HCT116 (cell line): ENCODE results near the gene PIP5KL1. TPM values are rescaled to one million over a fixed set of nuclear protein-coding genes. Genes with fewer than 3 reads are reported as not detected.

ENCODE experiments used
- ATAC-seq: fragments of 200-7000 bp; cut with Tn5 transposase; 2 replicates; pipeline ENCODE4 v1.9.1; 2020; ENCODE audit warnings: mild to moderate bottlenecking, moderate library complexity
- BruUV-seq: library from RNA; stranded (reverse); fragments of 400-500 nt; replicated peaks from 2 replicates; lab custom pipeline; 2021; lab: Mats Ljungman, UMichigan
- CTCF ChIA-PET: fragments of 300-600 bp; sonication (Branson Sonifier 250); formaldehyde crosslinking; loops from one replicate; lab custom pipeline; 2021; ENCODE audit warnings: antibody characterized with exemption; lab: Charles Lee
- POLR2A ChIA-PET: fragments of 300-600, 350-600 bp; sonication (Branson Sonifier 250); formaldehyde crosslinking; loops from one replicate; lab custom pipeline; 2021; ENCODE audit warnings: antibody characterized with exemption; lab: Charles Lee
- RAD21 ChIA-PET, 2 experiments: fragments of 300-600 bp; sonication (Branson Sonifier 250); formaldehyde crosslinking; loops; one replicate each; lab custom pipeline; 2023; ENCODE audit warnings: low total read pairs in 2 of 2; ENCODE audit not compliant: uncharacterized antibody in 2 of 2, unreplicated experiment in 2 of 2, low non-redundant PET in 1 of 2; lab: Charles Lee
- DNase-seq: peaks from one replicate; pipeline ENCODE4 v3.0.0-alpha.2; 2010; ENCODE audit warnings: low read depth, low spot score
- H2AFZ ChIP-seq: fragments of 200-600 bp; shearing (Covaris generic), sonication (generic); 2 replicates; pipeline ENCODE4 v1.6.1; 2017; ENCODE audit warnings: low read depth, mixed run types, mixed read lengths, antibody characterized with exemption, low read length; ENCODE audit not compliant: poor library complexity, severe bottlenecking
- H3K27ac ChIP-seq: 2 replicates; pipeline ENCODE4 v1.5.1; 2012; ENCODE audit warnings: low read depth, low read length
- H3K27me3 ChIP-seq: fragments of 200-600 bp; sonication (generic); 2 replicates; pipeline ENCODE4 v1.6.1; 2016; ENCODE audit warnings: mixed run types, low read length, mixed read lengths; ENCODE audit not compliant: insufficient read depth
- H3K36me3 ChIP-seq, 2 experiments: fragments of 200-500 bp in 1 of 2; fragments of 200-600 bp in 1 of 2; sonication (Bioruptor generic) in 1 of 2; sonication (generic) in 1 of 2; 2 replicates each; pipeline versions ENCODE4 v1.5.1 to v1.6.1; 2014 to 2016; ENCODE audit warnings: low read length in 2 of 2, inconsistent platforms in 1 of 2, mixed read lengths in 1 of 2, mixed run types in 1 of 2; ENCODE audit not compliant: insufficient read depth in 2 of 2, control insufficient read depth in 1 of 2
- H3K4me1 ChIP-seq, 2 experiments: fragments of 200-600 bp in 1 of 2; sonication (generic) in 1 of 2; 2 replicates each; pipeline versions ENCODE4 v1.5.1 to v1.6.1; 2012 to 2017; ENCODE audit warnings: low read length in 2 of 2, inconsistent platforms in 1 of 2, mild to moderate bottlenecking in 1 of 2, mixed read lengths in 1 of 2, mixed run types in 1 of 2, moderate library complexity in 1 of 2; ENCODE audit not compliant: insufficient read depth in 2 of 2, control insufficient read depth in 1 of 2
- H3K4me2 ChIP-seq: fragments of 200-600 bp; sonication (generic); 2 replicates; pipeline ENCODE4 v1.6.1; 2017; ENCODE audit warnings: mixed run types, low read length, mixed read lengths
- H3K4me3 ChIP-seq, 2 experiments: fragments of 200-600 bp in 1 of 2; sonication (generic) in 1 of 2; replicated peaks in 1 of 2; 2 replicates each; pipeline ENCODE4 v1.5.1; 2011 to 2016; ENCODE audit warnings: low read length in 2 of 2, control low read depth in 1 of 2, low read depth in 1 of 2, mild to moderate bottlenecking in 1 of 2, mixed read lengths in 1 of 2, mixed run types in 1 of 2
- H3K79me2 ChIP-seq: fragments of 200-600 bp; sonication (generic); 2 replicates; pipeline ENCODE4 v1.6.1; 2017; ENCODE audit warnings: mild to moderate bottlenecking, mixed run types, low read length, moderate library complexity, mixed read lengths; ENCODE audit not compliant: insufficient read depth
- H3K9ac ChIP-seq: fragments of 200-600 bp; sonication (generic); 2 replicates; pipeline ENCODE4 v1.6.1; 2016; ENCODE audit warnings: low read length, mixed read lengths
- H3K9me2 ChIP-seq: fragments of 200-600 bp; sonication (generic), shearing (Covaris generic); 2 replicates; pipeline ENCODE4 v1.6.1; 2017; ENCODE audit warnings: mixed run types, mild to moderate bottlenecking, moderate library complexity; ENCODE audit not compliant: insufficient read depth
- H3K9me3 ChIP-seq, 2 experiments: fragments of 200-500 bp in 1 of 2; fragments of 200-600 bp in 1 of 2; sonication (Bioruptor generic) in 1 of 2; sonication (generic) in 1 of 2; 2 replicates each; pipeline ENCODE4 v1.6.1; 2014 to 2017; ENCODE audit warnings: low read length in 2 of 2, mixed read lengths in 2 of 2, inconsistent platforms in 1 of 2, low read depth in 1 of 2, mild to moderate bottlenecking in 1 of 2, mixed run types in 1 of 2, moderate library complexity in 1 of 2; ENCODE audit not compliant: control insufficient read depth in 1 of 2, insufficient read depth in 1 of 2
- H4K20me1 ChIP-seq: fragments of 200-600 bp; sonication (generic), shearing (Covaris generic); 2 replicates; pipeline ENCODE4 v1.6.1; 2017; ENCODE audit warnings: mixed run types, mild to moderate bottlenecking, moderate library complexity; ENCODE audit not compliant: insufficient read depth
- ATF3 ChIP-seq: IDR thresholded peaks from 2 replicates; pipeline ENCODE4 v1.6.1; 2012
- CBX3 ChIP-seq: IDR thresholded peaks from 2 replicates; pipeline ENCODE4 v1.6.1; 2012; ENCODE audit warnings: low read depth
- EGR1 ChIP-seq: IDR thresholded peaks from 2 replicates; pipeline ENCODE4 v1.6.1; 2012; ENCODE audit warnings: low read depth
- POLR2A ChIP-seq: IDR thresholded peaks from 2 replicates; pipeline ENCODE4 v1.7.0; 2011; ENCODE audit warnings: borderline replicate concordance; ENCODE audit not compliant: insufficient read depth, insufficient read length; ENCODE audit errors: extremely low read depth
- RAD21 ChIP-seq: IDR thresholded peaks from 2 replicates; pipeline ENCODE4 v1.6.1; 2012; ENCODE audit warnings: low read depth, mild to moderate bottlenecking
- SP1 ChIP-seq: IDR thresholded peaks from 2 replicates; pipeline ENCODE4 v1.6.1; 2012; ENCODE audit warnings: low read depth
- ZNF274 ChIP-seq: fragments of 200-500 bp; sonication (Bioruptor generic); IDR thresholded peaks from 2 replicates; pipeline ENCODE4 v1.6.1; 2014; ENCODE audit warnings: mild to moderate bottlenecking, low read depth, low read length, inconsistent platforms
- intact Hi-C: fragments of 100-400 bp; cut with micrococcal nuclease; formaldehyde crosslinking; loops from 2 replicates; pipeline ENCODE4 v1.10.0; 2022
- total RNA-seq: library from RNA; stranded (reverse); gene quantifications from one replicate; pipeline ENCODE4 v1.2.1, GENCODE V29; 2021; ENCODE audit not compliant: unreplicated experiment
- TF ChIP-seq, protein P1 (sequence below), 3 experiments: fragments of 200-600 bp in 1 of 3; sonication (generic) in 1 of 3; IDR thresholded peaks in 2 of 3; conservative IDR thresholded peaks in 1 of 3; 2 replicates each; pipeline ENCODE4 v1.5.1; 2012 to 2017; ENCODE audit warnings: low read depth in 2 of 3, low read length in 2 of 3, antibody characterized with exemption in 1 of 3, borderline replicate concordance in 1 of 3, control low read depth in 1 of 3, mild to moderate bottlenecking in 1 of 3, mixed read lengths in 1 of 3, mixed run types in 1 of 3, moderate library complexity in 1 of 3; ENCODE audit not compliant: insufficient read depth in 1 of 3

Gene PIP5KL1
- total RNA-seq, 1 experiment from 2014 or later, result 37.6 TPM

DNA sequence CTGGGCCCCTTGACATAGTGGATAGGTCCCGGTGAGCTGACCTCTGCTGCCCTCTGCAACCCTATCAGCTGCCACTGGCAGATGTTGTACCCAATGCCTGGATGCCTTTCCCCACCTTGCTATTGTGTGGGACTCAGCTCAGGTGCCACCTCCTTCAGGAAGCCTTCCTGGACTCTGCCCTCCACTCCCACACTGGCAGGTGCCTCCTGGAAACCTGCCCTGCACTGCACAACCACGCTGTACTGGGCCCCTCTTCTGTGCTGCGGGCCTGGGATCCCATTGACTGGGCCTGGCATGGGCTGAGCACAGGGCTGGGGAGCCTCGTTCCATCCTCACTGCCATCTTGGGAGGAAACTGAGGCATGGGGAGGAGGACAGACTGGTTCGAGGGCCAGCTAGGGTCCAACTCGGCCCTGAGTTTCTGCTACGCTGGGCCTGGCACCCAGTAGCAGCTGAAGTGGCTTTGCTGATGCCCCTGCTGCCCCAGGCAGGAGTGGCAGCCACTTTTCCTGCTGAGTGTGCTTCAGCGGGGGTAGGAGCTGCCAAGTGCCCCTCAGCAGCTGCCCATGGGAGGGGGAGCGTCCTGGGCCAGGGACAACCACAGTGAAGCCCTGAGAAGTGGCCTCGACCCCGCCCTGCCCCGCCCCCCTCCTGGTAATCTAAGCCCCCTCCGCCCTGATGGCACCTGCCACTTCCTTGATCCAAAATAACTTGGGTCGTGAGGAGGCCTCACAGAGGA is 54.4 kb downstream of the PIP5KL1 start:
- Histone ChIP-seq H3K36me3 (no peaks in the 10 kb centered on the region), H3K79me2 (no peaks in the 10 kb centered on the region; the same call in 1 of the 2 replicates), H3K4me2 (peak overlapping the region; percentile 89), H3K9me3 (no peaks in the 10 kb centered on the region), H3K9me2 (no peaks in the 10 kb centered on the region), H2AFZ (no peak overlapping the region), H3K27me3 (no peaks in the 10 kb centered on the region), H3K27ac (no peak overlapping the region; the same call in 1 of the 2 replicates), H4K20me1 (no peaks in the 10 kb centered on the region), H3K4me3 (peak overlapping the region in 1 of 2 experiments; percentile 68; a peak in 2 of 4 replicates), H3K4me1 (peaks cover 12 to 42% of the 10 kb centered on the region in 2 experiments), H3K9ac (0 out of 2 replicates have a peak overlapping the region, but pooled peaks have one; percentile 70)
- TF ChIP-seq SP1 (no peak), EGR1 (no peak), ATF3 (no peak), POLR2A (no peak), ZNF274 (no peak), RAD21 (no peak), CBX3 (no peak)
- TF ChIP-seq, protein P1, sequence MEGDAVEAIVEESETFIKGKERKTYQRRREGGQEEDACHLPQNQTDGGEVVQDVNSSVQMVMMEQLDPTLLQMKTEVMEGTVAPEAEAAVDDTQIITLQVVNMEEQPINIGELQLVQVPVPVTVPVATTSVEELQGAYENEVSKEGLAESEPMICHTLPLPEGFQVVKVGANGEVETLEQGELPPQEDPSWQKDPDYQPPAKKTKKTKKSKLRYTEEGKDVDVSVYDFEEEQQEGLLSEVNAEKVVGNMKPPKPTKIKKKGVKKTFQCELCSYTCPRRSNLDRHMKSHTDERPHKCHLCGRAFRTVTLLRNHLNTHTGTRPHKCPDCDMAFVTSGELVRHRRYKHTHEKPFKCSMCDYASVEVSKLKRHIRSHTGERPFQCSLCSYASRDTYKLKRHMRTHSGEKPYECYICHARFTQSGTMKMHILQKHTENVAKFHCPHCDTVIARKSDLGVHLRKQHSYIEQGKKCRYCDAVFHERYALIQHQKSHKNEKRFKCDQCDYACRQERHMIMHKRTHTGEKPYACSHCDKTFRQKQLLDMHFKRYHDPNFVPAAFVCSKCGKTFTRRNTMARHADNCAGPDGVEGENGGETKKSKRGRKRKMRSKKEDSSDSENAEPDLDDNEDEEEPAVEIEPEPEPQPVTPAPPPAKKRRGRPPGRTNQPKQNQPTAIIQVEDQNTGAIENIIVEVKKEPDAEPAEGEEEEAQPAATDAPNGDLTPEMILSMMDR (IDR thresholded peaks at IDR 0.05 in 2 of 3, conservative IDR thresholded peaks at IDR 0.05 in 1 of 3; ENCODE audit: borderline replicate concordance in 1 of 3, insufficient read depth in 1 of 3, low read depth in 2 of 3, low read length in 2 of 3), result no peak
- CTCF ChIA-PET, result no interaction called here
- no peak for ATAC-seq
- no TSS peak for BruUV-seq
- RAD21 ChIA-PET, result no interaction called here
- POLR2A ChIA-PET, result interaction anchor here (0.7 to 1.1 kb wide), 4 partner anchors 13 to 43 kb away, joined by 3 to 4 read pairs (median 3); partner anchors contain the start of gene ST6GALNAC4
- DNase-seq, result no peak
- intact Hi-C loops, result no loop called here
